ENCODE results near the gene FAM209A.

The FAM209A gene

DNA sequence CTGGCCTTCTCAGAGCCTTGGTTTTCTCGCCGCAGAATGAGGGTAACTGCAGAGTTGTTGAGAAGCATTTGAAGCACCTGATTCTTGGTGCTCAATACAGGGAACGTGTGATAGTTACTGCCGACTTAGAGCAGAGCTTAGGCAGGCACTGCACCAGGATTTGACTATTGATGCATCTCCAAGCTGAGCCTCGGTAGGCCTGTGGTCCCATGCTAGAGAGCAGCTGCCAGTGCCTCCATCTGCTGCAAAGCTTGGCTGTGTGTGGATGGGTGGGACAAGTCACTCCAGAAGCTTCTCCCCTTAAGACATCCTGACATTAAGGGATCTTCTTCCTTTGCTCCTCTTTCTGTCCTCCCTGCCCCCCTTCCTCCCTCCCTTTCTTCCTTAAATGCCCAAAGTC, 49.4 kb downstream of the FAM209A start:
- H3K27me3 ChIP-seq (ENCODE audit: control insufficient read depth, insufficient read depth, low read length) = no peaks in the 10 kb centered on the region
- no peak overlapping the region for H3K4me3 ChIP-seq (ENCODE audit: low read depth, low read length)
- H3K4me1 ChIP-seq (ENCODE audit: control insufficient read depth, insufficient read depth, low read length) = no peaks in the 10 kb centered on the region
- no peak overlapping the region for H3K9ac ChIP-seq (ENCODE audit: low read depth, low read length)
- H3K36me3 ChIP-seq (ENCODE audit: control insufficient read depth, insufficient read depth, low read length) = no peaks in the 10 kb centered on the region
- no peak overlapping the region for H3K27ac ChIP-seq (ENCODE audit: low read depth, low read length)
- no peaks in the 10 kb centered on the region for H3K9me3 ChIP-seq (ENCODE audit: control insufficient read depth, insufficient read depth, low read length)

DNA sequence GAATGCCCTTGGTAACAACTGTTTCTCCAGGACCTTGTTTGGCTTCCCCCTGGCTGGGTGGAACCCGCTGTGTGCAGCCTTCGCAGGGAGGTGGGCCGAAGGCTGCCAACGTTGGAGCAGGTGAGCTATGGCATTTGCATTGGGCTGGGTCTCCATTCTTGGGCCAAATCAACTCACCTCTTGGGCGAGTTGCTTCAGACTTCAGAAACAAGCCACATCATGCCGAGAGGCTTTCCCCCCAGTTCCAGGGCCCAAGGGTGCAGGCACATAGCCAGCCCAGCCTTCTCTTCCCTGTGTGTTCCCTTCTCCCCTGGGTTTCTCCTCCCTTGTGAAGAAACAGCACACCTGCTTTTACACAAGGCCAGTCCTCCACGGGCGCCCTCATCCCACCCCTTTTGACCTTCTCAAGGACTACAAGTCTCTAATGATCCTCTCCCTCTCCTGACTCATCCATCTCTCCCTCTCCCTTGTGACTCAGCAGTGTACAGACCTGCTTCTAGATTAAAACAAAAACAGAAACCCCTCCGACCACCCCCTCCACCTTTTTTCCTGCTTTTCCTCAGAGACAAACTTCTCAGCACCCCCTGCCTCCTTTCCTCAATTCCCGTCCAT, 50.1 kb downstream of the FAM209A start:
- H3K4me1 ChIP-seq (ENCODE audit: control insufficient read depth, insufficient read depth, low read length) = no peaks in the 10 kb centered on the region
- no peak overlapping the region for H3K4me3 ChIP-seq (ENCODE audit: low read depth, low read length)
- H3K27ac ChIP-seq (ENCODE audit: low read depth, low read length) = no peak overlapping the region
- H3K27me3 ChIP-seq (ENCODE audit: control insufficient read depth, insufficient read depth, low read length) = no peaks in the 10 kb centered on the region
- no peaks in the 10 kb centered on the region for H3K36me3 ChIP-seq (ENCODE audit: control insufficient read depth, insufficient read depth, low read length)
- no peaks in the 10 kb centered on the region for H3K9me3 ChIP-seq (ENCODE audit: control insufficient read depth, insufficient read depth, low read length)
- no peak overlapping the region for H3K9ac ChIP-seq (ENCODE audit: low read depth, low read length)

DNA sequence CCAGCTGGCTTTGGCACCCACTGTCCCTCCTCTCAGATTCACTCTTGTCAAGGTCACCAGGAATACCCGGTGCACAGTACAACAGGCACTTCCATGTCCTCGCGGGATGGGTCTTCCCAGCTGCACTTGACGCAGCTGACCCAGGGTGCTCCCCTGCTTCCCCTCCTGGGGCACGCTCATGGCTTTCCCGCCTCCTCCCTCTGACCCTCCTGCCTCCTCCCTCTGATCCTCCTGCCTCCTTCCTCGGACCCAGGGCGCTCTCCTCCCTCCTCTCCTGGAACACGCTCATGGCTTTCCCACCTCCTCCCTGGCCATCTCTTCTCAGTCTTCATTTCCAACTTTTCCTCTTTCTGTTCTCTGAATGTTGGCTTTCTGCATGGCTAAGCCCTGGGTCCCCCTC, 50.6 kb downstream of the FAM209A start:
- H3K9me3 ChIP-seq (ENCODE audit: control insufficient read depth, insufficient read depth, low read length) = no peaks in the 10 kb centered on the region
- H3K27ac ChIP-seq (ENCODE audit: low read depth, low read length) = no peak overlapping the region
- H3K4me1 ChIP-seq (ENCODE audit: control insufficient read depth, insufficient read depth, low read length) = no peaks in the 10 kb centered on the region
- H3K36me3 ChIP-seq (ENCODE audit: control insufficient read depth, insufficient read depth, low read length) = no peaks in the 10 kb centered on the region
- H3K27me3 ChIP-seq (ENCODE audit: control insufficient read depth, insufficient read depth, low read length) = no peaks in the 10 kb centered on the region
- H3K4me3 ChIP-seq (ENCODE audit: low read depth, low read length) = no peak overlapping the region
- H3K9ac ChIP-seq (ENCODE audit: low read depth, low read length) = no peak overlapping the region

Measured in HUES48 (cell line).